GM10266 (cell line): ENCODE data around the gene SERPINB8.

Source experiments
- DNase-seq: peaks from one replicate; pipeline ENCODE4 v3.0.0; 2012; ENCODE audit errors: extremely low spot score
- TF ChIP-seq, protein P1 (sequence below): IDR thresholded peaks from 2 replicates; pipeline ENCODE4 v1.5.1; 2012; ENCODE audit warnings: mild to moderate bottlenecking, low read depth; ENCODE audit not compliant: control insufficient read depth, insufficient read depth; ENCODE audit errors: missing control alignments

The SERPINB8 gene

DNA sequence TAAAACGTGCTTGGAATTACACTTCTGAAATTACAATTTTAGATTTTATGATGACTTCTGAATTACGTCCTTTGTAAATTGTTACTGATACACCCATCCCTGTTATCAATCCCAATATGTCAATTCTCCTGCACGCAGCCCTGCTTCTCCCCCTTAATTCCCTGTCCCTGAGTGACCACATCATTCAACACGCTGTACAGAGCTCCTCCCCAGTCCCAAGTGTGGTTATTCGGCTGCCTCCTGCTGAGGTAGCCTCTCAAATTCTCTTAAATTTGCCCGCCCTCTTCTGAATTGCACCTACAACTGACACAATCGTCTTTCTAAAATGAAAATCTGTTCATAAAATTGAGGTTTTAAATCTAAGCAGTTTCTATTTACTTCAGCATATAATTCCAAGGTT lies 10.1 kb downstream of the SERPINB8 start:
- TF ChIP-seq, protein P1, sequence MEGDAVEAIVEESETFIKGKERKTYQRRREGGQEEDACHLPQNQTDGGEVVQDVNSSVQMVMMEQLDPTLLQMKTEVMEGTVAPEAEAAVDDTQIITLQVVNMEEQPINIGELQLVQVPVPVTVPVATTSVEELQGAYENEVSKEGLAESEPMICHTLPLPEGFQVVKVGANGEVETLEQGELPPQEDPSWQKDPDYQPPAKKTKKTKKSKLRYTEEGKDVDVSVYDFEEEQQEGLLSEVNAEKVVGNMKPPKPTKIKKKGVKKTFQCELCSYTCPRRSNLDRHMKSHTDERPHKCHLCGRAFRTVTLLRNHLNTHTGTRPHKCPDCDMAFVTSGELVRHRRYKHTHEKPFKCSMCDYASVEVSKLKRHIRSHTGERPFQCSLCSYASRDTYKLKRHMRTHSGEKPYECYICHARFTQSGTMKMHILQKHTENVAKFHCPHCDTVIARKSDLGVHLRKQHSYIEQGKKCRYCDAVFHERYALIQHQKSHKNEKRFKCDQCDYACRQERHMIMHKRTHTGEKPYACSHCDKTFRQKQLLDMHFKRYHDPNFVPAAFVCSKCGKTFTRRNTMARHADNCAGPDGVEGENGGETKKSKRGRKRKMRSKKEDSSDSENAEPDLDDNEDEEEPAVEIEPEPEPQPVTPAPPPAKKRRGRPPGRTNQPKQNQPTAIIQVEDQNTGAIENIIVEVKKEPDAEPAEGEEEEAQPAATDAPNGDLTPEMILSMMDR = no peak

DNA sequence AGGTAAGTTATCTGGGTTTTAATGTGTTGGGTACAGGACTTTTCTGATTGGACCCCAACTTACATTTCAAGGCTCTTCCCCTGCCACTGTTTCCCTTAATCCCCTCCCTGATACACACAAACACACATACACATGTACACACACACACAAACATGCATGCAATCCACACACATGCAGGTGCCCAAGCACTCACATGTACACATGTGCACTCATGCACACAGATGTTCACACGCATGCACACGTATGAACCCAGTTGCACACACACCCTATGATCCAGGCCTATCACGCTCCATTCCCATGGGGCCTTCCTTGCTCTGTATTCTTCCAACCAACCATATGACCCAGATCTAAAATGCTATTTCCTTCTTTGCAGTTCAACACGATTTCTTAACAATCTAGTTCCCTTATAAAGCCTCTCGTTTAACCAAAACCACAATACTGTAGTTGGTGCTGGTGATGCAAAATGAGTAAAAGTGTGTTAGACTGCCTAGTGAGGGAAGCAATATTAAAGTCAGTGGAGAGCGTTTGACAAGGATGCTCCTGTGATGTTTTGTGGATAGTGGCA lies 11.1 kb downstream of the SERPINB8 start:
- TF ChIP-seq, protein P1 = no peak
- DNase-seq = no peak

More for the DNA sequence above, 10.1 kb downstream of the SERPINB8 start:
- DNase-seq = no peak

DNA sequence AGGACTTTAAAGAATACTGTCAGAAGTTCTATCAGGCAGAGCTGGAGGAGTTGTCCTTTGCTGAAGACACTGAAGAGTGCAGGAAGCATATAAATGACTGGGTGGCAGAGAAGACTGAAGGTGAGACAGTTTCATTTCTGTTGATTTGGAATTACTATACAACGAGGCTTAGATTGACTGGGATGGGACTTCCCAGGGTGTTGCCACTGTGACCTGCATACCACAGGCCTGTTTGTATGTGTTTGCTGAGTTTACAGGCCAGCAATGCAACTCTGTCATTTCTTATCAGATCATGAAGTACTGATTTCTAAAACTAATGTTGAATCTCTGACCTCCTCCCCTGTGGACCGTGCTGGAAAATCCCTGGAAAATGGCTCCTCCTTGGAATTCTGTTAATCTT lies 11.8 kb downstream of the SERPINB8 start:
- TF ChIP-seq, protein P1 = no peak
- no peak for DNase-seq

DNA sequence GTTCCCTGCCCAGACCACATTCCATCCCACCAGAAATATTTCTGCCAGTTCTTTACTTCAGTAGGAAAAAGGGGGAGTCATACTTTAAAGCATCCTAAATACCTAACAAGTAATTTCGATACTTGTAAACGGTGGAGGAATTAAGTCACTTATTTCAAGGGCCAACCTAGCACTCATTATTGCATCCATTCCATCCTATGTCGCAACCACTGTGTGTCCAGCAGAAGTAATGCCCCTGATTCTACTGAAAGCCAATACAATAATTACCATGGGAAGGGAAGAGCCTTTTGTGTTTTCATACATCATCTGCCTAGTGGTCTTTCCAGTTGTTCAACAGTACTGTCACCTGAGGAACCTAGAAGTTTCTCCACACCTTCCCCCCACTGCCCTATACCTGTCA lies 12.5 kb downstream of the SERPINB8 start:
- no peak for DNase-seq

DNA sequence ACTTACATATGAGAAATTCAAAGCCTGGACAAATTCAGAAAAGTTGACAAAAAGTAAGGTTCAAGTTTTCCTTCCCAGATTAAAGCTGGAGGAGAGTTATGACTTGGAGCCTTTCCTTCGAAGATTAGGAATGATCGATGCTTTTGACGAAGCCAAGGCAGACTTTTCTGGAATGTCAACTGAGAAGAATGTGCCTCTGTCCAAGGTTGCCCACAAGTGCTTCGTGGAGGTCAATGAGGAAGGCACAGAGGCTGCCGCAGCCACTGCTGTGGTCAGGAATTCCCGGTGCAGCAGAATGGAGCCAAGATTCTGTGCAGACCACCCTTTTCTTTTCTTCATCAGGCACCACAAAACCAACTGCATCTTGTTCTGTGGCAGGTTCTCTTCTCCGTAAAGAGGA lies 17.0 kb downstream of the SERPINB8 start:
- DNase-seq = no peak

More for the DNA sequence above, 12.5 kb downstream of the SERPINB8 start:
- TF ChIP-seq, protein P1 = no peak

DNA sequence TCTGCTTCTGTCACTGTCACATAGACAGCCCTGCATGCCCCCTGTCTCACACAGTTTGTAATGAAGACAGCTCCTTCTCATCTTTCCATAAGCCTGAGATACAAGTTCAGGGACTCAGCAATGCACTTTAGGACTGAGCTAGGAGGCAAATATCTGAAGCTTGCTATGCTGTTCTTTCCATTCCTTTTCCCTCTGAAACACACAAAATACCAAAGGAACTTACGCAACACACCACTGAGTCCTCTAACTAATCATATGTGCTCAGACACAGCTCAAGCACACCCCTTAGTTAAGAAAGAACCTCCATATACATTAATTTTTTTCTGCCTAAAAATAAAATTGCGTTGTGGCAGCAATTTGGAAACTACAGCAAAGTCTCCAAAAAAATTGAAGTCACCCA lies 17.9 kb downstream of the SERPINB8 start:
- DNase-seq = no peak
- TF ChIP-seq, protein P1 = no peak

More for the DNA sequence above, 17.0 kb downstream of the SERPINB8 start:
- TF ChIP-seq, protein P1 = no peak

DNA sequence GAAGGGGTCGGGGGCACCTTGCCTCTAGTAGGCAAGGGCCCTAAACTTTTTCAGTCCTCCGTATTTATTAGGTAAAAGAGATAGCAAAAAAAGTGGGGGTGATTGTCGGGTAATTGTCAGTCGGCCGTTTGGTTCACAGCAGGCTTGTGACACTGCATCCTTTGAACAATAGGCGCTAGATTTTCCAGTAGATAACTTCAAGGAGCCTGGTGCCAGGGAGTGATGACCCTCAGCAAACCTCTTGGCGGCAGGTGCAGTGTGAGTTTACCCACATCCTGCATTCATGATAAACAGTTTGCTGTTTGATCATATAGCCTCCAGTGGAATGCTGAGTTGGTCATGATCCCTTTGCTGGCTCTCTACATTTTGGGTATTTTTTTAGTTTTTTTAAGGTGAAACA lies 22.9 kb downstream of the SERPINB8 start:
- DNase-seq = no peak
- TF ChIP-seq, protein P1 = no peak
